Esophagus muscularis mucosa (tissue), 4 donors: ENCODE data around the gene PYGL. TPM values are rescaled to one million over a fixed set of nuclear protein-coding genes. Genes with fewer than 3 reads are reported as not detected.

Experiments
- DNase-seq: peaks from one replicate; pipeline ENCODE4 v3.0.0-alpha.2; 2017; ENCODE audit errors: extremely low spot score
- H3K27ac ChIP-seq, 4 donors: fragments of 200-600 bp; sonication (generic); replicated peaks in 1 of 4; 1 replicate in 3 of 4; 2 replicates in 1 of 4; pipeline ENCODE4 v1.5.1; 2016 to 2019; ENCODE audit warnings: mild to moderate bottlenecking in 1 of 4
- H3K27me3 ChIP-seq, 4 donors: fragments of 200-600 bp; sonication (generic); one replicate each; pipeline versions ENCODE4 v1.5.1 to v1.6.0; 2016 to 2019
- H3K36me3 ChIP-seq, 4 donors: fragments of 200-600 bp; sonication (generic); one replicate each; pipeline ENCODE4 v1.5.1; 2016 to 2019
- H3K4me1 ChIP-seq, 4 donors: fragments of 200-600 bp; sonication (generic); one replicate each; pipeline ENCODE4 v1.5.1; 2016 to 2019
- H3K4me3 ChIP-seq, 4 donors: fragments of 200-600 bp; sonication (generic); 1 replicate in 2 of 4; 2 replicates in 2 of 4; pipeline ENCODE4 v1.5.1; 2016 to 2019; ENCODE audit warnings: mild to moderate bottlenecking in 4 of 4, moderate library complexity in 1 of 4
- H3K9me3 ChIP-seq, 4 donors: fragments of 200-600 bp; sonication (generic); 1 replicate in 3 of 4; 2 replicates in 1 of 4; pipeline ENCODE4 v1.5.1; 2016 to 2019
- EP300 ChIP-seq: sonication (generic); formaldehyde crosslinking; IDR thresholded peaks from one replicate; pipeline ENCODE4 v1.6.1; 2017; ENCODE audit warnings: antibody characterized with exemption
- POLR2A ChIP-seq: fragments of 450-650 bp; IDR thresholded peaks from one replicate; pipeline ENCODE4 v1.6.1; 2017; ENCODE audit warnings: antibody characterized with exemption, moderate library complexity, mild to moderate bottlenecking, low read depth
- POLR2AphosphoS5 ChIP-seq, 2 donors: sonication (generic); formaldehyde crosslinking; IDR thresholded peaks; one replicate each; pipeline ENCODE4 v1.6.1; 2017; ENCODE audit warnings: antibody characterized with exemption in 2 of 2
- WGBS: methylation state at CpG from one replicate; pipeline ENCODE4 v1.1.5; 2018; 5-methylcytosine and 5-hydroxymethylcytosine counted together
- intact Hi-C: fragments of 100-400 bp; cut with DNase I; formaldehyde crosslinking; loops from one replicate; pipeline ENCODE4 v1.15.1; 2023
- total RNA-seq, 4 donors: library from RNA; depleted of rRNA; stranded (reverse); fragments of >200 nt; gene quantifications; one replicate each; pipeline versions ENCODE4 v1.1.0 to v1.2.1, GENCODE V29; 2016
- TF ChIP-seq, protein P1 (sequence below), 3 experiments: fragments of 200-600 bp in 2 of 3; fragments of 450-650 bp in 1 of 3; sonication (generic) in 2 of 3; IDR thresholded peaks; one replicate each; pipeline ENCODE4 v1.5.1; 2017 to 2019; ENCODE audit warnings: antibody characterized with exemption in 3 of 3, mild to moderate bottlenecking in 2 of 3, moderate library complexity in 1 of 3

Gene PYGL
- total RNA-seq, 4 donors from 2014 or later = 15.0 to 28.5 (median 20.6) TPM

DNA sequence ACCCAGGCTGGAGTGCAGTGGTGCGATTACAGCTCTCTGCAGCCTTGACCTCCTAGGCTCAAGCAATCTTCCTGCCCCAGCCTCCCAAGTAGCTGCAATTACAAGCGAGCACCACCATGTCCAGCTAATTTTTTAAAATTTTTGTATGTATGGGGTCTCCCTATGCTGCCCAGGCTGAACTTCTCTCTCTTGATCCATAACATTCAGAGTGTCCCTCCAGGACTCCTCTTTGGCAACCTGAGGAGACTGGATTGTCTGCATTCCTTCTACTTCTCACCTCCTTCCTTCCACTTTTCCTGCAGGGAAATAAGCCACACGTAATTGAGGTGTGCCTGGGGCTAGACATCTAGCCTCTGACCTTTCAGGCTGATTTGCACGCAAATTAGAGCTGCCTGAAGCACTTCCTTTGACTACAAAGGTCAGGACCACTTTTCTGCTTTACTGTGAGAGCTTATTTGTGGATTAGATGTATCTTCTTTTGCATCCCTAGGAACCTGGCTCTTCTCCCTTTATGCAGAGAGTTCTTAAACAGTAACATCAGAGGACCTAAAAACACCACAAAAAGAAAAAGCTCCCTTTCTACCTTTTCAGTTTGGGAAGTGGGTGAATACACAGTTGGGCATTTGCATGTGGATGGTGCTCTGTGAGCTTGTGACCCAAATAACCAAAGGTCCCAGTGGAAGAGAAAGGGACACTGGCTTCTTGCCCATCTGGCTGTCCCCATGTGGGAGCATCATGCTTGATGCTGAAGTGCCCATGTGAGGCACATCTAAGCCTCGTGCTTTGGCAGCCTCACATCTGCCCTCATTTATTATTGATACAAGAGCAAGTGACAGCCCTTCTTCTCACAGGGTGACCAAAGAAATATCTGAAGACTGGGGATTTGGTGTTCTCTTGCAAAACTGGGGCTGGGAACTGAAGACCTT lies 33.5 kb downstream of the PYGL start:
- 72% methylated on average over 5 of the region's 5 CpGs for WGBS
- H3K36me3 ChIP-seq = peaks cover 21 to 86% (median 70%) of the 10 kb centered on the region in 4 donors
- intact Hi-C loops = no loop called here

DNA sequence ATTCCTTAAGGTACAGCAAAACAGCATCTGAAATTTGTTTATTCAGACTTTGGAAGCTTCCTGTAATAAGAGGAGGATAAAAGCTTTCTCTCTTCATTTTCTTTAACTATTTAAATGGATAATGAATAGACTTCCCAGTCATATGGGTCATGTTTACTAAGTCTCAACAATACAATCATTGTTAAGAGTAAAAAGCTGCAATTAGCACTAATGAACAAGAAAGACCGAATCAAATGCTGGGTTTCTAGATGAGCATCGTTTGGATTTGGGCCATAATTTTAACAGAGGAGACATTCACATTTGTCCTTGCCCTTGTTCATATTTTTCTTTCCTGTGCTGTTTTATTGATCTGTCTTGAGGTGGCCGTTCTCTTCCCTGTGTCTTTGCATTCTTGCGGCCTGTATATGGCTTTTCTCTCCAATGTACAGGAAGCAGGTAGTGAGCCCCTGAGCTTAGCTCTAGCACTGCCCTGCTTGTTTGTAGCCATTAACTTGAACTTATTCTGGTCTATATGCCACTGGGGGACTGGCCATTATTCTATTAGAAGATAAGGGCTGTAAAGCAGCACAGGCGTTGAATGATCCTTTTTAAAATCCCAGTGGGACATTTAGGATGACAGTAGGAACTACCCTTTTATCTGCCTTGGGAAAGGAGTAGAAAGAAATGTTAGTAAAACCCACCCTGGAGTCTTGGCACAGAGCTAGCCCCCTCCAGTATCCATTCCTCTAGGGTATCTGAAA lies 37.8 kb downstream of the PYGL start:
- no peak for DNase-seq
- H3K9me3 ChIP-seq = peaks cover 0 to 6% (median 0%) of the 10 kb centered on the region in 4 donors
- H3K4me3 ChIP-seq = no peak overlapping the region
- TF ChIP-seq POLR2A (no peak), EP300 (no peak), POLR2AphosphoS5 (IDR thresholded peaks at IDR 0.05) (no peak)
- TF ChIP-seq, protein P1, sequence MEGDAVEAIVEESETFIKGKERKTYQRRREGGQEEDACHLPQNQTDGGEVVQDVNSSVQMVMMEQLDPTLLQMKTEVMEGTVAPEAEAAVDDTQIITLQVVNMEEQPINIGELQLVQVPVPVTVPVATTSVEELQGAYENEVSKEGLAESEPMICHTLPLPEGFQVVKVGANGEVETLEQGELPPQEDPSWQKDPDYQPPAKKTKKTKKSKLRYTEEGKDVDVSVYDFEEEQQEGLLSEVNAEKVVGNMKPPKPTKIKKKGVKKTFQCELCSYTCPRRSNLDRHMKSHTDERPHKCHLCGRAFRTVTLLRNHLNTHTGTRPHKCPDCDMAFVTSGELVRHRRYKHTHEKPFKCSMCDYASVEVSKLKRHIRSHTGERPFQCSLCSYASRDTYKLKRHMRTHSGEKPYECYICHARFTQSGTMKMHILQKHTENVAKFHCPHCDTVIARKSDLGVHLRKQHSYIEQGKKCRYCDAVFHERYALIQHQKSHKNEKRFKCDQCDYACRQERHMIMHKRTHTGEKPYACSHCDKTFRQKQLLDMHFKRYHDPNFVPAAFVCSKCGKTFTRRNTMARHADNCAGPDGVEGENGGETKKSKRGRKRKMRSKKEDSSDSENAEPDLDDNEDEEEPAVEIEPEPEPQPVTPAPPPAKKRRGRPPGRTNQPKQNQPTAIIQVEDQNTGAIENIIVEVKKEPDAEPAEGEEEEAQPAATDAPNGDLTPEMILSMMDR (IDR thresholded peaks at IDR 0.05) = no peak
- peaks cover 20 to 67% (median 35%) of the 10 kb centered on the region in 4 donors for H3K36me3 ChIP-seq
- 87% methylated on average over 5 of the region's 5 CpGs for WGBS
- no peaks in the 10 kb centered on the region for H3K27me3 ChIP-seq
- intact Hi-C loops = no loop called here
- no peaks in the 10 kb centered on the region for H3K4me1 ChIP-seq
- no peak overlapping the region for H3K27ac ChIP-seq

More for the DNA sequence above, 33.5 kb downstream of the PYGL start:
- Histone ChIP-seq H3K9me3 (no peaks in the 10 kb centered on the region), H3K27me3 (no peaks in the 10 kb centered on the region), H3K27ac (no peak overlapping the region), H3K4me1 (no peaks in the 10 kb centered on the region), H3K4me3 (no peak overlapping the region)
- DNase-seq = no peak
- TF ChIP-seq POLR2A = no peak
- TF ChIP-seq POLR2AphosphoS5 (IDR thresholded peaks at IDR 0.05) = no peak
- TF ChIP-seq, protein P1 (IDR thresholded peaks at IDR 0.05) = no peak
- no peak for TF ChIP-seq EP300

DNA sequence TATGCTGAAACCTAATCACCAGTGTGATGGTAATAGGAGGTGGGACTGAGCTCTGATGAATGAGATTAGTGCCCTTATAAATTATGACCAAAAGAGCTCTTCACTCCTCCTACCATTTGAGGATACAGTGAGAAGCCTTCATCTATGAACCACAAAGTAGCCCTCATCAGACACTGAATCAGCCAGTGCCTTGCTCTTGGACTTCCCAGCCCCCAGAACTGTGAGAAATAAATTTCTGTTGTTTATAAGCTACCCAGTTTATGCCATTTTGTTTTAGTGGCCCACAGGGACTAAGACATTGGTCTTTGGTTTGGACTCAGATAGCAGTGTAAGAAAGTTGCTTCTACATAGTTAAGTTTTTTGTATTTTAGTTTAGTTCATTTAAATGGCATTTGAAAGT lies 39.6 kb downstream of the PYGL start:
- no peak for DNase-seq
- intact Hi-C loops = no loop called here
- Histone ChIP-seq H3K36me3 (peaks cover 8 to 52% (median 21%) of the 10 kb centered on the region in 4 donors), H3K4me3 (no peak overlapping the region), H3K27ac (no peak overlapping the region), H3K9me3 (peaks cover 0 to 6% (median 0%) of the 10 kb centered on the region in 4 donors), H3K27me3 (no peaks in the 10 kb centered on the region), H3K4me1 (no peaks in the 10 kb centered on the region)
- TF ChIP-seq, protein P1 (IDR thresholded peaks at IDR 0.05) = no peak
- TF ChIP-seq POLR2AphosphoS5 (IDR thresholded peaks at IDR 0.05) (no peak), POLR2A (no peak), EP300 (no peak)

DNA sequence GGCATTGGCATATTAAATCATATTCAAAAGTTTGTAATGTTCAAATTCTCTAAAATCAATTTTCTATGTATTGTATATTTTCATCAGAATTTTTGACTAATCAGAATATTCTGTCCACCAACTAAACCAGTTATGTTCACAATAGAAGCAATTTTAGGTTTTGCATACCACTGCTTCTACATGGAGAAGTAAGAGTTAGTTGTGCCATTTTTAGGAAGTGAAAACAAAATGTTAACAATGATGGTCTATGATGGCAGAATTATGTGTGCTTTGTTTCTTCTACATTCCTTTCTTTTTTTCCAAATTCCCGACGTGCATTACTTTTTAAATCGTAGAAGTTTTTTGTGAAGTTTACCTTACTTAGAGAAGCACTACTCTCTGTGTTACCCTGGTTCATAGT lies 42.9 kb downstream of the PYGL start:
- H3K9me3 ChIP-seq = peaks cover 0 to 6% (median 0%) of the 10 kb centered on the region in 4 donors
- WGBS = 83% methylated on average over 3 of the region's 3 CpGs
- peaks cover 0 to 29% (median 3%) of the 10 kb centered on the region in 4 donors for H3K36me3 ChIP-seq
- H3K4me3 ChIP-seq = no peak overlapping the region
- no peak for DNase-seq
- intact Hi-C loops = no loop called here
- H3K4me1 ChIP-seq = no peaks in the 10 kb centered on the region
- no peak for TF ChIP-seq POLR2AphosphoS5 (IDR thresholded peaks at IDR 0.05)
- no peak for TF ChIP-seq POLR2A
- TF ChIP-seq, protein P1 (IDR thresholded peaks at IDR 0.05) = no peak
- TF ChIP-seq EP300 = no peak
- no peaks in the 10 kb centered on the region for H3K27me3 ChIP-seq
- no peak overlapping the region for H3K27ac ChIP-seq
